Right hindlimb (tissue), 1 donor: Measurements from ENCODE around the gene S100A5.

Source experiments
- DNase-seq: peaks from one replicate; pipeline ENCODE4 v3.0.0-alpha.2; 2018

Gene S100A5

DNA sequence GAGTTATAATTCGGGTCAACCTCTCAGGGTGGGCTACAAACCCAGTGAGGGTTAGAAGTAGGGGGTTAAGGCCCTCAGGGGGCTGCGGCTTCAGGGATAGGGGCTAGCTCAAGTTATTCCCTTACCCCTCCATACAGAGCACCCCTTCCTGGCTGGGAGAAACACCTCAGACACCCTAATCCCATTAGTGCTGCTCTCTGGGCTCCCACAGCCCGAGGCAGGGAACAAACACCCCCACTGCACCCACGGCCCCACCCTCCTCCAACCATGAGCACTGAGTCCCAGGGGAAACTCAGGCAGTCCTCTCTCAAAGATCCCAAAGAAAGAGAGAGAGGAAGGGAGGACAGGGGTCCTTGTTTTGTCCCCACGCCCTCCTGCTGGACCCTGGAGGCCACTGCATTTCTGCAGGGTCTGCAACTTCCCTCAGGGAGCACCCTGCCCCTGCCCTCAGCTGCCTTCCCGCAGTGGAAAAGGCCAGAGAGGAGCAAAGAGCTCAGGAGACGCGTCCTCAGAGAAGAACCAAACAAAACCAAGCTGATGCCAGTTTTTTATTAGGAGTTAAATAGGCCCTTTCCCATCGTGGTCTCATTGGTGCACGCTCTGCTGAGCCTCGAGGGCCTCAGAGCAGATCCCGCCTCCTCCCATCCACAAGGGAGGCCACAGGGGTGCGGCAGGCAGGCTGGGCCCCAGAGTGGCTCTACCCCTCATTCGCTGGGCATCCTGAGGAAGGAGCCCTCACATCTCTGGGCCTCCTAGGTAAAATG lies 6.2 kb upstream of the S100A5 start:
- no peak for DNase-seq

DNA sequence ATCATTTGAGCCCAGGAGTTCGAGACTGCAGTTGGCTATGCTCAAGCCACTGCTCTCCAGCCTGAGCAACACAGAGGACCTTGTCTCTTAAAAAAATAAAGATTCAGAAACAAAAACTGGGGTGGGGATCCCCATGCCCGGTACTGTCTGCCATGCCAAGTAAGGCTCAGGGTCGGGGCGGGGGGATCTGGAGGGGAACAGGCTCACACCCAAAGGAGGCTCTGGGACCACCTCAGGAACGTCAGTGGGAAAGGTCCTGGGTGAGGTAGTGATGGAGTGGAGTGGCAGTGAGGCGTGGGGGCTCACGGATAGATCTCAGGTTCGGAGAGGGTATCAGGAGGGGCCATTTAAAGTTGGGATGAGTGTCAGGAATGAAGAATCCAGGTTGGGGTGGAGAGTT lies 5.6 kb upstream of the S100A5 start:
- DNase-seq, result no peak

DNA sequence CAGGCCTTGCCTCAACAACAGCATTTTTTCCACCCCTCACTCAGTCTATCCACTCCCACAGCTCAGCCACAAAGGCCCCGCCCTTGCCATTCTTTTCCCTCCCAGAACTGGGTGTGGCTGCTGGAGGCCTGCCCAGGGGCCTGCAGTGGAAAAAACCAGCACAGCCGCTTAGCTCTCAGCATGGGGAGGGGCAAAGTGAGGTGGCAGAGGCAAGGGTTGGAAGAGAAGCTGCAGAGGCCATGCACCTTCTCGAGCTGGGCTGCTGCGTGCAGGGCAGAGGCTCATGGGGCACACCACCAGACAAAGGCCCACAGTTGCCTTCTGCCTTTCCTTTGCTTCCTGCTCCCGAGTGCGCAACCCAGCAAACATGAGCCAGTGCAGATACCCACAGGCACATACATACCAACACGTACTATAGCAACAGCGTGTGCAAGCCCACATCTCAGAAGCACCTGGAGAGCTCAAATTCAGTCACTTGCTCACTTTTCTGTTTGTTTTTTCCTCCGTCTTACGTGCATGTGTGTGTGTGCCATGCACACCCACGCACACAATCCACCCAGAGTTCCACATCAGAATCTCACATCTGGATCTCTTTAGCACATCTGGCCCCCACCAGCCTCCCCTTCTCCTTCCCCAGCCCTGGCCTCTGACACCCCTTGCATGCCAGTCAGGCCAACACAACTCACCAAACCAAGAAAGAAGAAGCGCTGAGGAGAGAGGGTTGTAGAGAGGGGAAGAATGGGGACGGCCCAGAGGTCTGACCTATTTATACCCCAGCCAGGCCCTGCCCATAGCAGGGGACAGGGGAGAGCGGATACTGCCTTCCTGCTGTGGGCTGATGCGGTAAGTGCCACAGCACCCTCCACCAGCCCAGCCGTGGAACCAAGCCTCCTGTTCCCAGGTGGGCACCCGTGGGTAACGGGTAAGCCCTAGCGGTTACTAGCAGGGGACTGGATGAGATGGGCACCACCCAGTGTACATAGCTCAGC lies 4.6 kb upstream of the S100A5 start, which contains the start of gene S100A4:
Gene S100A4 (minus strand): TSS at position 740 of the 989 bp plus-strand sequence. CDS start 1,012 bp downstream, outside the sequence.
- peak; percentile 98 for DNase-seq

DNA sequence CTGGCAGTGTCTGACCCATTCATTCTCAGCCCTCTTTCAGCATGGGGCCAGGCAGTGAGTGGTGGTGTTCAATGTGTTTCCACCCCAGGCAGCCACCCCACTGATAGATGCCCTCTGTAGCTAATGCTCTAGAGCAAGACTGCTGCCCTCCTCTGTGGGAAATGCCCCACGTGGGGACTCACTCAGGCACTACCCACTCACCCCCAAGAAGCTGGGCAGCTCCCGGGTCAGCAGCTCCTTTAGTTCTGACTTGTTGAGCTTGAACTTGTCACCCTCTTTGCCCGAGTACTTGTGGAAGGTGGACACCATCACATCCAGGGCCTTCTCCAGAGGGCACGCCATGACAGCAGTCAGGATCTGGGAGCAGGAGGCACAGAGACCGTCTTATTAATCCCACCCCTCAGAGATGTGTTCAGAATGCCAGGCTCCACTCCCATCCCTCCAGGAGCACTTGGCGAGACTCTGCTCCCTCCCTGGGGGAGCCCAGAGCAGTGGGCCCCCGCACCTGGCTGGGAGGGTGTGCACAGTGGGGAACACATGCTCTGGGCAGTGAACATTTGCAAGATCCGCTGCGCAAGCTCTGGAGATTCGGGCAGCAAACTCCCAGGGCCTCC lies 3.8 kb upstream of the S100A5 start:
- no peak for DNase-seq

DNA sequence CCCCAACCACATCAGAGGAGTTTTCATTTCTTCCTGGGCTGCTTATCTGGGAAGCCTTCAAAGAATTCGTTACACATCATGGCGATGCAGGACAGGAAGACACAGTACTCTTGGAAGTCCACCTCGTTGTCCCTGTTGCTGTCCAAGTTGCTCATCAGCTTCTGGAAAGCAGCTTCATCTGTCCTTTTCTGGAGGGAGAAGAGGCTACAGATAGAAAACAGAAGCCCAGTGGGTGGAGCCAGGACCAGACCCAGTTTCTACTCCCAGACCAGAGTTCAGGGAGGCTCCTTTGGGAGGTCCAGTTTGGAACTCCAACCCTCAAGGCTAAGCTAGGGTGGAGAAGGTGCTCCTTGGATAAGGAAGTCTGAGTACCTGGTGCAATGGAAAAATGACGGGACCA lies 3.0 kb upstream of the S100A5 start:
- DNase-seq, result no peak

DNA sequence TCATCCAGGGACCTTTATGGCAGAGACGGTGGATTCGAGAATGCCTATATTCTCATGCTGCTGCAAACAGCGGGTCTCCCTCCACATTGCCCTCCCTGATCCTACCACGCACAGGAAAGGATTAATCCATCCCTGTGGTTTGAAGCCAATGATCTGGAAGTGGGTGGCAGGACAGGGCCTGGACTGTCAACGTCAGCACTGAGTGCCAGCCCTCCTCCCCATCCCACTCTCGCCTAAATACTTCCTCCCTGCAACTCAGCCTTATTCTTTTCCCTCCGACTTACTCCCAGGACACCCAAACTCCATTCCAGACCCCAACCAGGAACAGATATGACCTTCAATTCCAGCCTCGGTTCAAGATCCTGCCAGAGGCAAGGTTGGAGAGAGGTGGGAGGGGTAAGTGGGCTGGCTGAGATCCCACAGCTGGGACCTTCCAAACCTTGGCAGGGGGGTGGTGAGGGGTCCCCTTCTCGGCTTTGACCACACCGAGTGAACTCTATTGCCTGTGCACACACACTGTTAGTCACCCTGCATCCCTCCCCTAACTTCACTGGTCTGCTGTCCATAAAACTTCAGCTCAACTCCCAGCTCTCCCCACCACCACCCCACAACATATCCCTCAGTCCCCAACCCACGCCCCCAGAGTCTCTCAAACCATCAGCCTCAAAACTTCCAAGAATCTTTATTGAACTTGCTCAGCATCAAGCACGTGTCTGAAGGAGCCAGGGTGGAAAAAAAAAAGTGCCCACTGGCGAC lies 2.4 kb upstream of the S100A5 start:
- no peak for DNase-seq

DNA sequence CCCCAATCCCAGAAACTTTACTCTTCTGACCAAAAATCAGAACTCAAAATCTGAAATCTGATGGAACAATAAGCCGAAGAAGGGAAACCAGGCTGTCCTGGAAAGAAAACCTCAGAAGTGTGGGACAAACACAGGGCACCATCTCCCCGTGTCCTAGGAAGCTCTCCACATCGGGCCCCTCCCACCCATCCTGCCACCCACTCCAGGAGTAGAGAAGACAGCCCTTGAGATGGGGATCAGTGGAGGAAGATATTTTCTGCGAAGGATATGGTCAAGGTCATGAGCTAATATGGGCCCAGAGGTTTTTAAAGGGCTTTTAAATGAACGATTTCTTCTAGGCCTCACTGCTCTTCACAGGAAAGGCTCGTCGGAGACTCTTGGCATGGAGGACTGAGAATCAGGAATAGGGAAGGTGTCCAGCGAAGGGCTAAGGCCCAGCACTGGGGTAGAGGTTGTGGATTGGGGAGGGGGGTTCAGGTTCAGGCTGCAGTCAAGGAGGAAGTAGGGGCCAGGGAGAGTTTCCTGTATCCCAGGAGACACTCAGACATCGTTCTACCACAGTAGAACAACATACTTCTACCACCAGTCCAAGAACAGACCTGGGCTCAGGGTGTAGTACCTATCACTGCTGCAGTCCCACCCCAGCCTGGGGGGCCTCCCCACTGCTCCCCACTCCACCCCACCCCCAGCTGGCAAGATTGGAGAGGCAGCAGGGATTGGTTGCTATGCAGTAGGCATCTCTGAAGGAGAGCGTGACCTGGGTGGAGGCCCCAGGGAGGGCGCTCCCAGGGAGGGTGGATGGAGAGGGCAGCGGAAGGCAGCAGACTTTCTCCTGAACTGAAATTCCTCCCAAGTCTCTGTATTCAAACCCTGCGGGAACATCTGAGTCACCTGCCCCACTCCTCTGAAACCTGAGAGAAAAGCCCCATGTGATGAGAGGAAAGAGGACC lies 1.2 kb upstream of the S100A5 start:
- no peak for DNase-seq

DNA sequence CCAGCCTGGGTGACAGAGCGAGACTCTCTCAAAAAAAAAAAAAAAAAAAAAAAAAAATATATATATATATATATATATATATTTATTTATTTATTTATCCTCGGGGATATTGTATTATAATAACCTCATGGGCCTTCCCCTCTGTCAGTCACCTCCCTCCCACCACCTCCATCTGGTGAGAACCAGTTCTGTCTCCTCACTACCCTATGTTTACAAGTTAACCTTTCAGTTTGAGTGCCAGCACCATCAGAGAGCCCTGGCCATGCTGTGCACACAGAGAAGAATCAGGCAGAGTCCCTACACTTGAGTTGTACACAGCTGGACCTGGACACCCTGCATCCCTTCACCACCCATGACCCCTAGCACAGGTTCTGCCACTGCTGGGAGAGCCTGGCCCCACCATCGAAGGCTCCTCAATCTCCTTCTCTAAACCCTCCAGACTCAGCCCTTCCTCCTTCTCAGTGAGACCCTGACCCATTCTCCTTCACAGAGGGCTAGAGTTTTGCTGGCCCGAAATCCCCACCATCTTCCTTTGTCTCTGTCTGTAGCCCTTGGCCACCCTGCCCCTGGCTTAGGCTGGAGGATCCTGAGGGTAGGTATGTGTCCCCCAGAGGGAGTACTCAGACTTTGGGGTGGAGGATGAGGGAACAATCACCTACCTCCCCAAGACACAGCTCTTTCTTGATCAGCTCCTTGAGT lies 1.2 kb downstream of the S100A5 start:
- DNase-seq, result no peak

DNA sequence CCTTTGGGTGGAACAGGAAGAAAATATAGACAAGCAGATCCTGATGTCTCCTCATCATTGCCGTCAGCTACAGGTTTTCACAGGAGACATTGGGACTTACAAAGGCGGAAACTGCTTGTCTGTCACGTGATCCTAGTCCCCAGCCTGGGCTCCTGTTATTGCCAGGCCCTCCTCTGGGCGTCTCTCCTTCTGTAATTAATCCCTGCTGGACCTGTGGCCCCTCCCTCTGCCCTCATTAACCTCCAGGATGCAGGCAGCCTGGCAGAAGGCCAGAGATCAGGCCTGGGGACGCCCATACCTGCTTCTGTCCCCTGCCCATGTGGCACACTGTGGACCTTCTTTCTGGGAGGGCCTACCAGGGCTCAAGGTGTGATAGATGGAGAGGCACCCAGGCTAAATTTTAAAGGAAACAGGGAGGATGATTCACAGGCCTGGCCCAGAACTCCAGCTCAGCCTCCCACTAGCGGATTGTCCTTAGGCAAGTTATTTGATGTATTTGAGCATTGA lies 2.4 kb downstream of the S100A5 start:
- no peak for DNase-seq

DNA sequence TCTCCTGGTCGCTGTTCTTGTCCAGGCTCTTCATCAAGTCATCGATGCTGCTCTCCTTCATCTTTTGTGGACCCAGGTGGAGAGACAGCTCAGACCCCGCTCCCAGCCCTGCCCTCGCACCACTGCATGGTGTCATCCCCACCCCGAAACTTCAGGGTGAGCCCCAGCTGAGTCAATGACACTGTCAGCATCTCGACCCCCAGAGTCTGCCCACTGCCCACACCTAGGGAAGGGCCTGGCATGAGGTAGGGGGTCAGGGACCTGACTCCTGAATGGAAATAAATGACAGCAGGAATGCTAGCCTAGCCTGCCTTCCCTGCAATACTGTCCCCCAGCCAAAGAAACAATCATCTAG lies 3.4 kb downstream of the S100A5 start:
- no peak for DNase-seq

DNA sequence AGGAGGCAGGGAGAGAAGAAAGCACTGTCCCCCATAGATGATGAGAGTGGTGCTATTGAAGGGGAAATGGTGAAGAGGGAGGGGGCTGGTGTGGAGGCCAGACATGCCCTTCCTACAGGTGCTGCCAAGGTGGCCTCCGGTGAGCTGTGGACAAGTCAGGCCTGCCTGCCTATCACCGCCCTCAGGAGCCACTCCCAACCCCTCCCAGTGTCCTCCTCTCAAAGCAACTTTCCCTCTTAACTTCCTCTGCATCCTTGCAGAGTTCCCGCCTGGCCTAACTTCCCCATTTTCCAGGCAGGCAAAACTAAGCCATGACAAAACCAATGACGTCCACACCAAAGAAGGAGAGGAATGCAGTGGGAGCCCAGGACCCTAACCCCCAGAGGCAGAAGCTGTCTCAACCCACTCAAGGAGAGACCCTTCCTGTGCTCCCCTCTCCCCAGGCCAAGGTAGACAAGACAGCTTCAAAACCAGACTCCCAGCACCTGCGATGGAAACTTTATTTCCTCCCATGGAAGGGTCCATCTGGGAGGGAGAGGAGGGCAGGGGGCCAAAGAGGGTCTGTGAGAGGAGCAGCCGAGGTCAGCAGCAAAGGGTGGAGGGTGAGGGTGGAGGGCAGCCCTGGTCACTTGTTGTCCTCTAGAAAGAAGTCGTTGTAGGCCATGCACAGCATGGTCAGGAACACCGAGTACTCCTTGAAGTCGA lies 3.9 kb downstream of the S100A5 start:
- DNase-seq, result no peak

DNA sequence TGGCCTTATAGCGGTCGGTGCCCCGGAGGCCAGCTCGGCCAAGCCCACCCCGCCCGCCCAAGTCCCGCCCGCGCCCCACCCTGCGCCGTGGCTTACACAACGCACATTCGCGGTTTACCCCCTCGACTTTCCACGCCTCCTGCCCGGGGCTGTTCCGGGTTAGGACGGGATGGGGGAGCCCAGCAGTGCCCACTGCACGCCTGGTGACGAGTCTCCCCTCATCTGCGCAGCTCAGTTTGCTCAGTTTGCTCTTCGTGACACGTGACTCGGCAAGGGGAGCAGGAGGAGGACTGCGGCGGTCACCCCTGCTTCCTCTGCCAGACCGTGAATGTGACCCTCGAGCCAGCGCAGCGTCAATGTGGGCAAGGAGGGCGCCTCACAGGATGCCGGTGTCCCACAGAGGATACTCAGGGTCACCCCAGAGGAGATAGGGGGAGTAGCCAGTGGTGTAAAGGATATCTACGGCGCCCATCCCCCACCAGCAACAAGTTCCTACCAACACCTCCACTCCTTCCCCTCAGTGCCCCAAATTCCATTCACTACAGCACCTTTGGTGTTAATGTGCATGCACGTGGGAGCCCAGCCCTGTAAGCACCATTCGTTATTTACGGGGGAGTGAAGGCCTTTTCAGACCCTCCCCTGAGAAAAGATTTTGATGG lies 4.6 kb downstream of the S100A5 start:
- DNase-seq, result peak; percentile 88

DNA sequence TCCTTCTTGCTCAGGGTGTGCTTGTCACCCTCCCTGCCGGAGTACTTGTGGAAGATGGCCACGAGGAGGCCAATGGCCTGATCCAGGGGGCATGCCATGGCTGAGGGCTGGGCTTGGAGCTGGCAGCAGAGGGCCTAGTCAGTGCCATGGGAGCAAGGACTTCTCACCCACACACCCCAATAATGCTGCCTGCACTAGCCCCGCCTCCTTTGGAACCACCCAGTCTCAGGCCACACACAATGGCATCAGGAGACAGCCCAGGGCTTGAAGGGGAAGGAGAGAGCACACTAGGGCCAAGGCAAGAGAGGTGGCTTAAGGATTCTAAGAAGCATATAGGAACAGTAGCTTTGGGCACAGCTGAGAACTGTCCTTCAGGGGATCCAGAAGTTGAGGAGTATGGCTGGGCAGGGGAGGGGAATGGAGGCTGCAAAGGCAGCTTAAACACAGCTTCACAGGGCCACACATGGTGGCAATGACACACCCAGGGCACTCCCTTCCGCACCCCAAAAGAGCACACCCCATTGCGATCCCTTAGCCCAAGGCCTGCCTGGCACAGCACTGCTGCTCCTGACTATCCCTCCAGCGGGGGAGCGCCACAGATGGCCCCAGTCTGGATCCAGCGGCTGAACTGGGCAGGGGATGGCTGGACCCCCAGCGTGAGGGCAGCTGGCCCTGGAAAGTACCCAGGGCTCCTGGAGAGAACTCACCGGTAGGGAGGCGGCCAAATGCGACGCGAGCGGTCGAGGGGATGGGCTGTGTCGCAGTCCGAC lies 5.3 kb downstream of the S100A5 start, which contains the start of gene S100A6:
Gene S100A6 (minus strand): TSS at position 750 of the 770 bp plus-strand sequence. CDS start 652 bp downstream, at position 98.
- DNase-seq, result no peak

DNA sequence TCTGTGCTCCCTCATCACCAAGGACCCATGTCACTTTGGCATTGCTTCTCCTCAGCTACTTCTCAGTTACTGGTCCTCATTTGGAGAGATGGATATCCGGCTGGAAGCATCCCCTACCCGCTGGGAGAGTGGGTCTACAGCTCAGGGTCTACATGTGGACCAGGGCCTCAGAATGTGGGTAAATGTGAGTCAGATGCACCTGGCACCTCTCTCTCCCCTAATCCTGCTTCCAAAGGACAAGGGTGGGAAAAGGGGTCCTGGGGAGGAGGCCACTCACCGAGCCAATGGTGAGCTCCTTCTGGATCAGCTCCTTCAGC lies 5.9 kb downstream of the S100A5 start:
- DNase-seq, result no peak

DNA sequence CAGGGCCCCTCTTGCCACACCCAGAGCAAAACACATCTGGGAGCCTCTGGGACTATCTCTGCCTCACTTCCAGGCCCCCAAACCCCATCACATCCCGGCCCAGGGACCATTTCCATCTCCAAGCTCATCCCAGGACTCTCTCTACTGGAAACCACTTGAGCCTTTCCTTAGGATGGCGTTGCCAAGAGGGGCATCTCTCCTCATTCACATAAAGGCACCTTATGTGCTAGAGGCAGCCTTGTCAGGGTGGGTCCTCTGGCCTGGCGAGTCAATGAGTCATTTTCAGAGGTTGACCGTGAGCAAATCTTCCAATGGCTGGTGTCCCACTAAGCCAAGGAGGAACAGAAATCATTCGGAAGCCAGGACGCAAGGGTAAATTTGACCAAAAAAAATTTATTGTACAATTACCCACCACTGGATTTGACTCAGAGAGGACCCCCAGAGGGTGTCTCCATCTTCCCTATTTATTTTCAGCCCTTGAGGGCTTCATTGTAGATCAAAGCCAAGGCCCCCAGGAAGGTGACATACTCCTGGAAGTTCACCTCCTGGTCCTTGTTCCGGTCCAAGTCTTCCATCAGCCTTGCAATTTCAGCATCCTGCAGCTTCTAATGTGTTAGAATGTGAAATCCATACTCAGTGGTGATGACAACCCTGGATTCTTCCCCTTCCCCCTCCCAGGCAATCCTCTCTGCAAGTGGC lies 6.4 kb downstream of the S100A5 start:
- no peak for DNase-seq

DNA sequence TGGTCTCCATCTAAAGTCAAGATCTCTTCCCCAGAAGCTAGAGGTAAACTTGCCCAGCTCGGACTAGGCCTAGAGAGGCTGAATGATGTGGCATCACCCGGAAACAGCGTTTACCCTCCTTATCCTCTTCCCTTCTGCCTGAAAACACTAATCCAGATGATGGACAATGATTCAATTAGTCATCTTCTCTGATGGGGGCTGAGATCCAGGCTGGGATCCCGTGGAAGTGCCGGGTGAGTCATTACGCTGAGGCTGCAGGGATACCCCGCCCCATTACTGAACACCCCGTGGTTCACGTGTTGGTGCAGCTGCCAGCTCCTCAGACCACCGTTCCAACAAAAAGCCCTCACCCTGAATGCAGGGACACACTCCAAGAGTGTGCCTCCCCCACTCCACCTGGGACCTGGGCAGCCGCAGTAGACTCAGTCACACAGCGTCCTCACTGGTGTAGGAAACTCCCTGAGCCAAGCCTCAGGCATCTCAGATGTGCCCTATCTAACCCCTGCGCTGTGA lies 7.0 kb downstream of the S100A5 start:
- no peak for DNase-seq

DNA sequence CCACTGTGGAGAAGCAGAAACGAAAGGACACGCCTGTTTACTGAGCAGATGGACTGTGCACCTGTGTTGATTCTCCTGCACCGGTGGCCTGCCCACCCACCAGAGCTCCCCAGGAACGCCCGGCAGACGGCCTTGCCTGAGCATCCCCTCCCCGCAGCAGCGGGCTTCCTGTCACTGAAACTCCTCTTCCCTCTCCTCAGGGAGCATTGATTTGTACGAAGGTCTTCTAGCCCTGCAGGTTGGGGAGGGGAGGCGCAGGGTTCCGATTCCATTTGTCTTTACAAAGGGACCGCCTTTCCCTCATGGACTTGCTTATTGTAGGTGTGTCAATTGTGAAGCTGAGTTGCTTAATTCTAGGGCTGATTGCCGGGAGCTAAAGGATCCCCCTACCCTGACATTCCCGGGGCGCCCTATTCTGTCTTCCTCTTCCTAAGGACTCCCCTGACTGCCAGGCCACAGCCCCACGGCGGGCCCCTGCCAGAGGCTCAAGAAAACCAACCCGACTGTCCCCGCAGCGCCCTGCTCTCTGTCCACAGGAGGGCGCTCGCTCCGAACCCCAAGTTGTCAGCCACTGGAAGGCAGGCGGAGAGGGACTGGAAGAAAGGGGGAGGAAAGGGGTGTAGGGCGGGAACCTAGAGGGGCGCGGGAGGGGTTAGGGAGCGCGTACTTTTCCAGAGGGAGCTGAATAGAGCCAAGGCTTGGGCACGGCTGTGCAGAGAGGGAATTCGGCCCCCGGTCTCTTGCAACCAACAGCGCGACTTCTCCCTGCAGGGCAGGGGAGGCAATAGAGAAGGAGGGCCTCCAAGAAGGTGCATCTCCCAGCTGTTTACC lies 7.8 kb downstream of the S100A5 start:
- DNase-seq, result peak; percentile 91
